CD4-positive, alpha-beta memory T cell (primary cell): Measurements from ENCODE around the gene FGF1. TPM values are rescaled to one million over a fixed set of nuclear protein-coding genes. Genes with fewer than 3 reads are reported as not detected.

Experiments
- CTCF ChIA-PET: fragments of 350-600 bp; sonication (Branson Sonifier 250); formaldehyde crosslinking; loops from one replicate; lab custom pipeline; 2021; ENCODE audit warnings: inconsistent platforms; ENCODE audit not compliant: partially characterized antibody; lab: Charles Lee
- POLR2A ChIA-PET: fragments of 350-600 bp; sonication (Branson Sonifier 250); formaldehyde crosslinking; loops from one replicate; lab custom pipeline; 2021; ENCODE audit not compliant: partially characterized antibody; lab: Charles Lee
- DNase-seq, 5 donors: peaks; one replicate each; pipeline versions ENCODE4 v3.0.0 to v3.0.0-alpha.2; 2020 to 2022; ENCODE audit warnings: mixed read lengths in 1 of 5
- H3K27ac ChIP-seq: one replicate; pipeline ENCODE4 v1.7.0; 2013; ENCODE audit warnings: low read depth, low read length
- H3K27me3 ChIP-seq: 2 replicates; pipeline ENCODE4 v1.7.0; 2013; ENCODE audit warnings: mild to moderate bottlenecking, low read length, moderate library complexity; ENCODE audit not compliant: insufficient read depth
- H3K36me3 ChIP-seq: 2 replicates; pipeline ENCODE4 v1.7.0; 2013; ENCODE audit warnings: mild to moderate bottlenecking, low read length, moderate library complexity; ENCODE audit not compliant: insufficient read depth
- H3K4me1 ChIP-seq: 2 replicates; pipeline ENCODE4 v1.7.0; 2013; ENCODE audit warnings: mild to moderate bottlenecking, low read length, moderate library complexity; ENCODE audit not compliant: insufficient read depth
- H3K4me3 ChIP-seq, 2 donors: one replicate each; pipeline ENCODE4 v1.7.0; 2013; ENCODE audit warnings: low read length in 2 of 2, mild to moderate bottlenecking in 1 of 2
- H3K9me3 ChIP-seq, 2 donors: one replicate each; pipeline ENCODE4 v1.7.0; 2013; ENCODE audit warnings: low read length in 2 of 2, control low read depth in 1 of 2; ENCODE audit not compliant: control insufficient read depth in 1 of 2
- H3K27ac Mint-ChIP-seq, 7 donors: one replicate each; pipeline ENCODE4 v1.8.0; 2020 to 2021; ENCODE audit warnings: mixed read lengths in 7 of 7, mild to moderate bottlenecking in 6 of 7, inconsistent platforms in 3 of 7, moderate library complexity in 3 of 7
- H3K27me3 Mint-ChIP-seq, 2 donors: one replicate each; pipeline ENCODE4 v1.8.0; 2020 to 2021; ENCODE audit warnings: mixed read lengths in 2 of 2
- H3K36me3 Mint-ChIP-seq, 2 donors: one replicate each; pipeline ENCODE4 v1.8.0; 2020 to 2021; ENCODE audit warnings: mixed read lengths in 2 of 2, inconsistent platforms in 1 of 2, mild to moderate bottlenecking in 1 of 2
- H3K4me1 Mint-ChIP-seq, 4 donors: one replicate each; pipeline ENCODE4 v1.8.0; 2020 to 2021; ENCODE audit warnings: mixed read lengths in 4 of 4, mild to moderate bottlenecking in 1 of 4
- H3K4me3 Mint-ChIP-seq, 8 donors: one replicate each; pipeline ENCODE4 v1.8.0; 2020 to 2021; ENCODE audit warnings: mixed read lengths in 8 of 8, mild to moderate bottlenecking in 7 of 8, moderate library complexity in 6 of 8, inconsistent platforms in 3 of 8
- H3K9me3 Mint-ChIP-seq, 8 donors: one replicate each; pipeline ENCODE4 v1.8.0; 2020 to 2021; ENCODE audit warnings: mixed read lengths in 8 of 8, mild to moderate bottlenecking in 5 of 8, inconsistent platforms in 3 of 8, moderate library complexity in 1 of 8
- intact Hi-C: fragments of 100-400 bp; cut with micrococcal nuclease; formaldehyde crosslinking; loops from one replicate; pipeline ENCODE4 v1.15.1; 2023
- polyA plus RNA-seq, 2 donors: library from polyadenylated mRNA; unstranded; fragments of 300-500 nt; fragmentation: Illumina TruSeq; gene quantifications; one replicate each; pipeline ENCODE4 v1.2.3, GENCODE V29; 2021
- total RNA-seq, 2 experiments: library from RNA; stranded (reverse); gene quantifications; one replicate each; pipeline ENCODE4 v1.2.3, GENCODE V29; 2021

The FGF1 gene
- total and polyA plus RNA-seq, 4 experiments from 2014 or later, result not detected

GRCh38 chr5:142547445-142548380 lies 138.2 kb downstream of the FGF1 start:
- Histone ChIP-seq H3K27ac (no peak overlapping the region), H3K4me3 (no peak overlapping the region), H3K27me3 (peaks cover 8% of the 10 kb centered on the region), H3K4me1 (no peaks in the 10 kb centered on the region), H3K9me3 (no peaks in the 10 kb centered on the region), H3K36me3 (no peaks in the 10 kb centered on the region)
- H3K27ac Mint-ChIP-seq, result no peak overlapping the region
- H3K36me3 Mint-ChIP-seq, result no peaks in the 10 kb centered on the region
- no peaks in the 10 kb centered on the region for H3K9me3 Mint-ChIP-seq
- ChIA-PET POLR2A (no interaction called here), CTCF (interaction anchor here (0.9 to 3.7 kb wide), 3 partner anchors 15 to 396 kb away, joined by 3 to 21 read pairs (median 4); no protein-coding TSS in a partner anchor)
- no peak overlapping the region for H3K4me3 Mint-ChIP-seq
- no peak for DNase-seq
- H3K27me3 Mint-ChIP-seq, result peaks cover 9 to 13% of the 10 kb centered on the region in 2 donors
- intact Hi-C loops, result loop anchor here (5.0 kb wide), 1 partner anchor 555 kb away; no protein-coding TSS in a partner anchor
- H3K4me1 Mint-ChIP-seq, result peaks cover 0 to 20% (median 6%) of the 10 kb centered on the region in 4 donors

DNA sequence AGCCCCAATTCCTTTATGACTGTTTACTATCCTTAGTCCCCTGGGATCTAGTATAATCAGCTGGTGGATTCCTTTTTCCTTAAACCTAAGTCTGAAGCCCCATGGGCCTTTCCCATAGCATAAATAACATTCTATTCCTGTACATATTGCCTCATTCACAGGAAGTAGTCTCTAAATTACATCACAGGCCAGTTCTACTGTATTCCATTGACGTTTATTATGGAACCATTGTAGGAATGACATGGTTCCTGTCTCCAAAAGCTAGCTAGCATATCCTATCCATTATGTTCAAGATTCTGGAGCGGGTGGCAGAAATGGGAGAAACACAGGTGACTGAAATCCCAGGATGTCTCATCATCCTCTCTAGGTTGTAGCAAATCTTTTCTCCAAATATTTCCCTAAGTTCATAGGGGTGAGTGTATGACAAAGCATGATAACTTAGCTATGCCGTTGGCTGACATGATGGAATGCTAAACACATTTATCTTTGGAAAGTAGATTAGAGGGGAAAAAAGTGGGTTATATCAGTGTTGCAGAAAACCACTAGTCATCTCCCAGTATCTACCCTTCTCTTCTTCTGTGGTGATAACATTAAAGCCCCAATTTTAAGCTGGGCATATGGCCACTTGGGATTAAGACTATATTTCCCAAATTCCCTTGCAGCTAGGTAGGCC lies 140.1 kb downstream of the FGF1 start:
- no peaks in the 10 kb centered on the region for H3K9me3 Mint-ChIP-seq
- peaks cover 6 to 13% of the 10 kb centered on the region in 2 donors for H3K27me3 Mint-ChIP-seq
- H3K9me3 ChIP-seq, result no peaks in the 10 kb centered on the region
- intact Hi-C loops, result loop anchor here (5.0 kb wide), 1 partner anchor 553 kb away; no protein-coding TSS in a partner anchor
- no peaks in the 10 kb centered on the region for H3K36me3 Mint-ChIP-seq
- H3K4me3 ChIP-seq, result no peak overlapping the region
- CTCF ChIA-PET, result interaction anchor here (0.7 to 1.3 kb wide), 5 partner anchors 28 to 854 kb away, joined by 3 to 5 read pairs (median 3); no protein-coding TSS in a partner anchor
- no peak overlapping the region for H3K4me3 Mint-ChIP-seq
- POLR2A ChIA-PET, result no interaction called here
- H3K4me1 ChIP-seq, result no peaks in the 10 kb centered on the region
- peaks cover 0 to 12% (median 4%) of the 10 kb centered on the region in 4 donors for H3K4me1 Mint-ChIP-seq
- no peak for DNase-seq
- H3K36me3 ChIP-seq, result no peaks in the 10 kb centered on the region
- no peaks in the 10 kb centered on the region for H3K27me3 ChIP-seq
- H3K27ac Mint-ChIP-seq, result no peak overlapping the region
- H3K27ac ChIP-seq, result no peak overlapping the region

GRCh38 chr5:142544946-142545649 lies 140.8 kb downstream of the FGF1 start:
- Mint-ChIP-seq H3K36me3 (no peaks in the 10 kb centered on the region), H3K27ac (no peak overlapping the region), H3K4me3 (no peak overlapping the region), H3K9me3 (no peaks in the 10 kb centered on the region), H3K4me1 (peaks cover 0 to 12% (median 4%) of the 10 kb centered on the region in 4 donors), H3K27me3 (peaks cover 3 to 11% of the 10 kb centered on the region in 2 donors)
- no peaks in the 10 kb centered on the region for H3K4me1 ChIP-seq
- no peak overlapping the region for H3K4me3 ChIP-seq
- H3K9me3 ChIP-seq, result no peaks in the 10 kb centered on the region
- no peaks in the 10 kb centered on the region for H3K36me3 ChIP-seq
- POLR2A ChIA-PET, result no interaction called here
- CTCF ChIA-PET, result interaction anchor here (1.1 kb wide), 1 partner anchor 378 kb away, joined by 3 read pairs; no protein-coding TSS in a partner anchor
- no peak for DNase-seq
- H3K27me3 ChIP-seq, result no peaks in the 10 kb centered on the region
- H3K27ac ChIP-seq, result no peak overlapping the region
- intact Hi-C loops, result loop anchor here (5.0 kb wide), 1 partner anchor 553 kb away; no protein-coding TSS in a partner anchor

- H3K4me3 Mint-ChIP-seq, result no peak overlapping the region
These were observed 141.7 kb downstream of the FGF1 start for GRCh38 chr5:142544071-142544753.

GRCh38 chr5:142542906-142543305 lies 143.0 kb downstream of the FGF1 start:
- H3K4me1 Mint-ChIP-seq, result no peaks in the 10 kb centered on the region
- H3K27ac Mint-ChIP-seq, result no peak overlapping the region
- ChIA-PET POLR2A (no interaction called here), CTCF (interaction anchor here (1.7 kb wide), 1 partner anchor 391 kb away, joined by 7 read pairs; no protein-coding TSS in a partner anchor)
- Histone ChIP-seq H3K9me3 (no peaks in the 10 kb centered on the region), H3K4me3 (no peak overlapping the region), H3K4me1 (no peaks in the 10 kb centered on the region), H3K36me3 (no peaks in the 10 kb centered on the region), H3K27ac (no peak overlapping the region), H3K27me3 (no peaks in the 10 kb centered on the region)
- peaks cover 3 to 8% of the 10 kb centered on the region in 2 donors for H3K27me3 Mint-ChIP-seq
- H3K36me3 Mint-ChIP-seq, result no peaks in the 10 kb centered on the region
- no peak for DNase-seq
- intact Hi-C loops, result no loop called here
- no peak overlapping the region for H3K4me3 Mint-ChIP-seq
- H3K9me3 Mint-ChIP-seq, result no peaks in the 10 kb centered on the region

More at GRCh38 chr5:142544071-142544753, 141.7 kb downstream of the FGF1 start:
- H3K9me3 ChIP-seq, result no peaks in the 10 kb centered on the region
- ChIA-PET CTCF (interaction anchor here (1.7 kb wide), 1 partner anchor 393 kb away, joined by 7 read pairs; no protein-coding TSS in a partner anchor), POLR2A (no interaction called here)
- H3K4me1 ChIP-seq, result no peaks in the 10 kb centered on the region
- no peaks in the 10 kb centered on the region for H3K27me3 ChIP-seq
- Mint-ChIP-seq H3K36me3 (no peaks in the 10 kb centered on the region), H3K4me1 (peaks cover 0 to 8% (median 3%) of the 10 kb centered on the region in 4 donors), H3K27ac (peak overlapping the region in 2 of 7 donors; percentile 6 to 24), H3K9me3 (no peaks in the 10 kb centered on the region), H3K27me3 (peaks cover 3 to 8% of the 10 kb centered on the region in 2 donors)
- no peaks in the 10 kb centered on the region for H3K36me3 ChIP-seq
- DNase-seq, result no peak
- intact Hi-C loops, result no loop called here
- H3K27ac ChIP-seq, result no peak overlapping the region
- no peak overlapping the region for H3K4me3 ChIP-seq
